Mammary epithelial cell (primary cell): ENCODE results near the gene ANKRD12.

Source experiments
- EZH2 ChIP-seq: IDR thresholded peaks from 2 replicates; pipeline ENCODE4 v1.6.1; 2012; ENCODE audit warnings: low read length, inconsistent platforms, borderline replicate concordance
- TF ChIP-seq, protein P1 (sequence below), 2 donors: IDR thresholded peaks in 1 of 2; conservative IDR thresholded peaks in 1 of 2; 2 replicates each; pipeline ENCODE4 v1.5.1; 2011 to 2012; ENCODE audit warnings: inconsistent platforms in 2 of 2, low read length in 2 of 2, mild to moderate bottlenecking in 2 of 2, control low read depth in 1 of 2, low read depth in 1 of 2; ENCODE audit not compliant: insufficient read depth in 1 of 2; ENCODE audit errors: extremely low read depth in 1 of 2

GRCh38 chr18:9140381-9140780 is 3.8 kb downstream of the ANKRD12 start:
- TF ChIP-seq, protein P1, sequence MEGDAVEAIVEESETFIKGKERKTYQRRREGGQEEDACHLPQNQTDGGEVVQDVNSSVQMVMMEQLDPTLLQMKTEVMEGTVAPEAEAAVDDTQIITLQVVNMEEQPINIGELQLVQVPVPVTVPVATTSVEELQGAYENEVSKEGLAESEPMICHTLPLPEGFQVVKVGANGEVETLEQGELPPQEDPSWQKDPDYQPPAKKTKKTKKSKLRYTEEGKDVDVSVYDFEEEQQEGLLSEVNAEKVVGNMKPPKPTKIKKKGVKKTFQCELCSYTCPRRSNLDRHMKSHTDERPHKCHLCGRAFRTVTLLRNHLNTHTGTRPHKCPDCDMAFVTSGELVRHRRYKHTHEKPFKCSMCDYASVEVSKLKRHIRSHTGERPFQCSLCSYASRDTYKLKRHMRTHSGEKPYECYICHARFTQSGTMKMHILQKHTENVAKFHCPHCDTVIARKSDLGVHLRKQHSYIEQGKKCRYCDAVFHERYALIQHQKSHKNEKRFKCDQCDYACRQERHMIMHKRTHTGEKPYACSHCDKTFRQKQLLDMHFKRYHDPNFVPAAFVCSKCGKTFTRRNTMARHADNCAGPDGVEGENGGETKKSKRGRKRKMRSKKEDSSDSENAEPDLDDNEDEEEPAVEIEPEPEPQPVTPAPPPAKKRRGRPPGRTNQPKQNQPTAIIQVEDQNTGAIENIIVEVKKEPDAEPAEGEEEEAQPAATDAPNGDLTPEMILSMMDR (conservative IDR thresholded peaks at IDR 0.05 in 1 of 2, IDR thresholded peaks at IDR 0.05 in 1 of 2; ENCODE audit: extremely low read depth in 1 of 2, insufficient read depth in 1 of 2, low read depth in 1 of 2, low read length in 2 of 2): no peak
- TF ChIP-seq EZH2: no peak
